ENCODE measurements around the gene EID2B.

The EID2B gene

DNA sequence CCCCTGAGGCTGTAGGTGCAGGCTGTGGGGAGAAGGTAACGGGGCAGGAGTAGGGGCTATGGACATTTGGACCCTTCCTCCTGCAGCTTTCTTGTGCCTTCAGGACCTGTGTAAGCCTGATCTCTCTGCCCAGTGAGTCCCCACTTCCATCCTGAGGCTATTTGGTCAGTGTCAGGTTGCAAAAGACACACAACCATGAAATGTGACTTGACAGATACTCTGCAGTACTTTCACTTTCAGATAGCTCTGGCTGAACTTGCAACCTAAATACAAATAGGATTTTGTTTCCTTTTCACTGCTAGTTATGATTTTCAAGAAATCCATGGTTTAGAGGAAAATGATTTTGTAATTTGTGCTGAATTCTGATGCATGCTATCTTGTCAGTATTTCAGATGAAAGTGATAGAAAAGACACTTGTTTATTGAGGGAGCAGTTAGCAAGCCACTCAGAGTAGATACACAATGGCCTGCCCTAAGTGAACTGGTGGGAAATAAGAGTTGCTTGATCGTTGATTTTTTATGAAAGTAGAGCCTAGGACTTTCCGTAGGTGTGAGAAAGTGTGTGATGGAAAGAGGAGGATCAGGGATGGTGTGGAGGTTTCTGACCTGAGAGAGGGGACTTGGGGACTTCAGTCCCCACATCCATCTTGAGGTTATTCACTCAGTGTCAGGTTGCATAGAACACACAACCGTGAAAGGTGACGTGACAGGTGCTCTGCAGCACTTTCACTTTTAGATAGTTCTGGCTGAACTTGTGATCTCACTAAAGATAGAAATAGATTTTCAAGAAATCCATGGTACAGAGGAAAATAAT is 25.4 kb upstream of the EID2B start:
- no peak for DNase-seq (ENCODE audit: low read depth)
- TF ChIP-seq, protein P1, sequence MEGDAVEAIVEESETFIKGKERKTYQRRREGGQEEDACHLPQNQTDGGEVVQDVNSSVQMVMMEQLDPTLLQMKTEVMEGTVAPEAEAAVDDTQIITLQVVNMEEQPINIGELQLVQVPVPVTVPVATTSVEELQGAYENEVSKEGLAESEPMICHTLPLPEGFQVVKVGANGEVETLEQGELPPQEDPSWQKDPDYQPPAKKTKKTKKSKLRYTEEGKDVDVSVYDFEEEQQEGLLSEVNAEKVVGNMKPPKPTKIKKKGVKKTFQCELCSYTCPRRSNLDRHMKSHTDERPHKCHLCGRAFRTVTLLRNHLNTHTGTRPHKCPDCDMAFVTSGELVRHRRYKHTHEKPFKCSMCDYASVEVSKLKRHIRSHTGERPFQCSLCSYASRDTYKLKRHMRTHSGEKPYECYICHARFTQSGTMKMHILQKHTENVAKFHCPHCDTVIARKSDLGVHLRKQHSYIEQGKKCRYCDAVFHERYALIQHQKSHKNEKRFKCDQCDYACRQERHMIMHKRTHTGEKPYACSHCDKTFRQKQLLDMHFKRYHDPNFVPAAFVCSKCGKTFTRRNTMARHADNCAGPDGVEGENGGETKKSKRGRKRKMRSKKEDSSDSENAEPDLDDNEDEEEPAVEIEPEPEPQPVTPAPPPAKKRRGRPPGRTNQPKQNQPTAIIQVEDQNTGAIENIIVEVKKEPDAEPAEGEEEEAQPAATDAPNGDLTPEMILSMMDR (conservative IDR thresholded peaks at IDR 0.05; ENCODE audit: low read depth, low read length) = no peak
- no peak overlapping the region for H3K4me3 ChIP-seq (ENCODE audit: low read length)

DNA sequence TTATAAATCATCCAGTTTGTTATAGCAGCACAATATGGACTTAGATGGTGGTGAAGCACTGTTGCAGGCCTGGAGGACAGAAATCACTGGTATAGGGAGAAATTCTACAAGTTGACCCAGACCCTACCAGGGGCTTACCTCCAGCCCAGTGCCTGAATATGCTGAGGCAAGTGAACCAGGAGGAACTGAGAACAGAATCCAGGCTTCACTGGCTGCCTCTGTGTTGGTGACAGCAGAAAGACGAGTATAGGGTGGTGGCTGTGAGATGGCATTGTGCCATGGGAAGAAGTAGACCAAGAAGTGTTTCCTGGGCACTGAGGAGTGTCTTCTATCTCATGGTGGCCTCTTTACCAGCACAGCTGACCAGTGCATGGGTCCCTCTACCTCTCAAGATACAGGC is 23.2 kb upstream of the EID2B start:
- TF ChIP-seq, protein P1 (conservative IDR thresholded peaks at IDR 0.05; ENCODE audit: low read depth, low read length) = no peak
- DNase-seq (ENCODE audit: low read depth) = no peak
- H3K4me3 ChIP-seq (ENCODE audit: low read length) = no peak overlapping the region

DNA sequence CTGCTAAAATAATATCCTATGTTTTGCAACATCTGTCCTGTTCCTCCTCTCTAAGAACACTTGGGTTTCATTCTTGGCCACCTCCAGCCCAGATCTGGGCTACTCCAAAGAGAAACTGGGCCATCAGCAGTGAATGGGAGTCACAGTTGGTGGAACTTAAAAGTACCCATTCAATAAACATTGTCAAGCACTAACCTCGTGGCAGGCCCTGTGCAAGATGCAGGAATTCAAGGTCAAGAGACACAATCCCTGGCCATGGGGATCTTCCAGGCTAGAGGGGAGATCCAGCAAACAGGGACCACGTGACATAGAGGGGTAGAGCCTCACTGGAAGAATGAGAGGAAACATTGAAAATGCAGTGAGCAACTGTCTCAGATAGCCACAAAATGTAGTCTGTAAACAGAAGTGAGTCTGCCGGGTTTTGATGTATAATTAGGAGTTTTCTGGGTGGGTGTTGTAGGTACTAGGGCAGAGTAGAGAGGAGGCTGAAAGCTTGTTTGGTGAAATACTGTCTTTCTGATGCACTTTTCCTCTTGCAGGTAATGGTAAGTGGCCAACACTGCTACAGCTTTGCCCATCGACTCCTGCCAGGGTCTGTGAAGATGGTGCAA is 22.2 kb upstream of the EID2B start:
- DNase-seq (ENCODE audit: low read depth) = no peak
- TF ChIP-seq, protein P1 (conservative IDR thresholded peaks at IDR 0.05; ENCODE audit: low read depth, low read length) = no peak
- H3K4me3 ChIP-seq (ENCODE audit: low read length) = no peak overlapping the region

DNA sequence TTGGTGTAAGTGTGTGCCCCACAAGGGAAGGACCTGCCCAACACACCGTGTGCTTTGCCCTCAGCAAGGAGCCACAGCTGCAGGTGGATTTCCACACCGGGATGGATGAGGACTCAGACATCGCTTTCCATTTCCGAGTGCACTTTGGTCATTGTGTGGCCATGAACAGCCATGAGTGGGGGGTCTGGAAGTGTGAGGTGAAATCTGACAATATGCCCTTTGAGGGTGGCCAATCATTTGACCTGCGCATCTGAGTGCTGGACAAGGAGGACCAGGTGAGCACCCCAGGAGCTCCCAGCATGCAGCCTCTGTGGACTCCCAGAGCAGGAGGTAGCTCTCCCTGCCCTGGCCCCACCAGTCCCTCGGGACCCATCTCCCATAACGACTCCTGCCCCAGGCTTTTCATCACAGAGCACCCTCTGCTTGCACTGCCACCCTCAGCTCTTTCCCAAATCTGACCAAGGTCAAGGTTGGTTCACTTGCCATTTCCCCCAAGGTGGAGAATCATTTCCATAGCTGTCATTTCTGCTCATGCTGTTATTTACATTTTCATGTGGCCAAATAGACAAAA is 20.5 kb upstream of the EID2B start:
- TF ChIP-seq, protein P1 (conservative IDR thresholded peaks at IDR 0.05; ENCODE audit: low read depth, low read length) = no peak
- H3K4me3 ChIP-seq (ENCODE audit: low read length) = no peak overlapping the region
- DNase-seq (ENCODE audit: low read depth) = no peak

DNA sequence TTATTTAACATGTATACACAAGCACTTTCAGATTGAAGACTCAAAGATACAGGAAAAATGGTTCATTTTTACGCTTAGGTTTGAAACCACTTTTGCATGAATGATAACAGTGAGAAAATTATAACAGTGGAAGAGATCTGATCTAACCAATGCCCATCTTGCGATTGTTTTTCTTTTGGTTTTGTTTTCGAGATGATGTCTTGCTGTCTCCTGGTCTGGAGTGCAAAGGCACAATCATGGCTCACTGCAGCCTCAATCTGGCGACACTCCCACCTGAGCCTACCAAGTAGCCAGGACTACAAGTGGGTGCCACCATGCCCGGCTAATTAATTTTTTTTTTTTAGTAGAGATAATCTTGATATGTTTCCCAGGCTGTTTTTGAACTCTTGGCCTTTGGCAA is 17.5 kb upstream of the EID2B start:
- DNase-seq (ENCODE audit: low read depth) = no peak
- TF ChIP-seq, protein P1 (conservative IDR thresholded peaks at IDR 0.05; ENCODE audit: low read depth, low read length) = no peak
- no peak overlapping the region for H3K4me3 ChIP-seq (ENCODE audit: low read length)

DNA sequence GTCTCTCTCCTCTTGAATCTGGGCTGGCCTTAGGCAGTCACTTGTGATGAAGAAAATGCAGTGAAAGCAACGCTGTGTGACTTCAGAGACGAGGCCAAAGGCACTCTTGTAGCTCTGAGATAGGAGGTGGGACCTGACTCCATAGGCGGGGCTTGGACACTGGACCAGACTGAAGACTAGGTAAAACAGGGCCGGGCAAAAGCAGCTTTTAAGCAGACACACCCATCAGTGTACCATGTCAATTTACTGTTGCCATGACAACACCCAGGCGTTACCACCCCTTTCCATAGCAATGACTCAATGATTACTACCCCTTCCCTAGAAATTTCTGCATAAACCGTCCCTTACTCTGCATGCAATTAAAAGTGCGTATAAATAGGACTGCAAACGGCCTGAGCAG is 13.9 kb upstream of the EID2B start:
- no peak for DNase-seq (ENCODE audit: low read depth)
- H3K4me3 ChIP-seq (ENCODE audit: low read length) = no peak overlapping the region
- TF ChIP-seq, protein P1 (conservative IDR thresholded peaks at IDR 0.05; ENCODE audit: low read depth, low read length) = no peak
